ENCODE data around the gene ITIH5. TPM values are rescaled to one million over a fixed set of nuclear protein-coding genes. Genes with fewer than 3 reads are reported as not detected.
A peak's percentile ranks its signal among the peaks of the same experiment; 100 is the strongest.

Gene ITIH5
- total and polyA plus RNA-seq, 2 of the 13 experiments (the other 11 are each of a cell fraction or from before 2014, with no cell fraction given) = 4.7 to 8.9 TPM

DNA sequence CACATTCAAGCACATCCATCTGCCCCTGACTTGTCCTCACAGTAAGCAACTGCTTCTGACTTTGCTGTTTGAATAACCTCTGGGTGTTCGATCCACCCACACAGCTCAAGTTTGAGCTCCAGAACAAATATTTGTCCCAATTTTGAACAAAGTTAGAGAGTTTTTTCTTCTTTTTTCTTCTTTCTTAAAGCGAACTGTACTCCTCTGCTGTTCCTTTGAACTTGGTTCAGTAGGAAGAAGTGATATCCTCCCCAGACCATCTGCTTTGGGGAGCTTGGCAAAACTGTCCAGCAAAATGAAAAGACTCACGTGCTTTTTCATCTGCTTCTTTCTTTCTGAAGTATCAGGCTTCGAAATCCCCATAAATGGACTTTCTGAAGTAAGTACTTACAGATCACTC lies 36.4 kb upstream of the ITIH5 start, which contains the start of gene ITIH2 (continued):
- TF ChIP-seq, protein P1, sequence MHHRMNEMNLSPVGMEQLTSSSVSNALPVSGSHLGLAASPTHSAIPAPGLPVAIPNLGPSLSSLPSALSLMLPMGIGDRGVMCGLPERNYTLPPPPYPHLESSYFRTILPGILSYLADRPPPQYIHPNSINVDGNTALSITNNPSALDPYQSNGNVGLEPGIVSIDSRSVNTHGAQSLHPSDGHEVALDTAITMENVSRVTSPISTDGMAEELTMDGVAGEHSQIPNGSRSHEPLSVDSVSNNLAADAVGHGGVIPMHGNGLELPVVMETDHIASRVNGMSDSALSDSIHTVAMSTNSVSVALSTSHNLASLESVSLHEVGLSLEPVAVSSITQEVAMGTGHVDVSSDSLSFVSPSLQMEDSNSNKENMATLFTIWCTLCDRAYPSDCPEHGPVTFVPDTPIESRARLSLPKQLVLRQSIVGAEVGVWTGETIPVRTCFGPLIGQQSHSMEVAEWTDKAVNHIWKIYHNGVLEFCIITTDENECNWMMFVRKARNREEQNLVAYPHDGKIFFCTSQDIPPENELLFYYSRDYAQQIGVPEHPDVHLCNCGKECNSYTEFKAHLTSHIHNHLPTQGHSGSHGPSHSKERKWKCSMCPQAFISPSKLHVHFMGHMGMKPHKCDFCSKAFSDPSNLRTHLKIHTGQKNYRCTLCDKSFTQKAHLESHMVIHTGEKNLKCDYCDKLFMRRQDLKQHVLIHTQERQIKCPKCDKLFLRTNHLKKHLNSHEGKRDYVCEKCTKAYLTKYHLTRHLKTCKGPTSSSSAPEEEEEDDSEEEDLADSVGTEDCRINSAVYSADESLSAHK (CRISPR knock-in tag; IDR thresholded peaks at IDR 0.05; ENCODE audit: borderline replicate concordance) = no peak
- peak; percentile 91 for TF ChIP-seq NR2F6 (IDR thresholded peaks at IDR 0.05)
- TF ChIP-seq NR2F6 (CRISPR knock-in tag; IDR thresholded peaks at IDR 0.05) = peak; percentile 69
- peak; percentile 51; the same call in 1 of the 2 replicates for TF ChIP-seq SRF (IDR thresholded peaks at IDR 0.05; ENCODE audit: low read depth, low read length)
- no peak for TF ChIP-seq FOXA1 (IDR thresholded peaks at IDR 0.05)
- TF ChIP-seq FOXA1 (CRISPR knock-in tag; IDR thresholded peaks at IDR 0.05) = peak; percentile 53; the same call in 1 of the 2 replicates
- peak; percentile 79 for TF ChIP-seq MED1 (CRISPR knock-in tag; IDR thresholded peaks at IDR 0.05)
- TF ChIP-seq, protein P2, sequence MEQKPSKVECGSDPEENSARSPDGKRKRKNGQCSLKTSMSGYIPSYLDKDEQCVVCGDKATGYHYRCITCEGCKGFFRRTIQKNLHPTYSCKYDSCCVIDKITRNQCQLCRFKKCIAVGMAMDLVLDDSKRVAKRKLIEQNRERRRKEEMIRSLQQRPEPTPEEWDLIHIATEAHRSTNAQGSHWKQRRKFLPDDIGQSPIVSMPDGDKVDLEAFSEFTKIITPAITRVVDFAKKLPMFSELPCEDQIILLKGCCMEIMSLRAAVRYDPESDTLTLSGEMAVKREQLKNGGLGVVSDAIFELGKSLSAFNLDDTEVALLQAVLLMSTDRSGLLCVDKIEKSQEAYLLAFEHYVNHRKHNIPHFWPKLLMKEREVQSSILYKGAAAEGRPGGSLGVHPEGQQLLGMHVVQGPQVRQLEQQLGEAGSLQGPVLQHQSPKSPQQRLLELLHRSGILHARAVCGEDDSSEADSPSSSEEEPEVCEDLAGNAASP (CRISPR knock-in tag; IDR thresholded peaks at IDR 0.05; ENCODE audit: borderline replicate concordance) = peak; percentile 57; the same call in 1 of the 2 replicates
- TF ChIP-seq SRY (CRISPR knock-in tag; IDR thresholded peaks at IDR 0.05) = no peak
- TF ChIP-seq ZNF264 (CRISPR knock-in tag; IDR thresholded peaks at IDR 0.05) = peak; percentile 49; the same call in 1 of the 2 replicates
- TF ChIP-seq GATAD2A (CRISPR knock-in tag; IDR thresholded peaks at IDR 0.05) = peak; percentile 73
- 0 out of 2 replicates have a peak, but pooled peaks have one; percentile 16 for TF ChIP-seq ZNF792 (CRISPR knock-in tag; IDR thresholded peaks at IDR 0.05)
- TF ChIP-seq, protein P3, sequence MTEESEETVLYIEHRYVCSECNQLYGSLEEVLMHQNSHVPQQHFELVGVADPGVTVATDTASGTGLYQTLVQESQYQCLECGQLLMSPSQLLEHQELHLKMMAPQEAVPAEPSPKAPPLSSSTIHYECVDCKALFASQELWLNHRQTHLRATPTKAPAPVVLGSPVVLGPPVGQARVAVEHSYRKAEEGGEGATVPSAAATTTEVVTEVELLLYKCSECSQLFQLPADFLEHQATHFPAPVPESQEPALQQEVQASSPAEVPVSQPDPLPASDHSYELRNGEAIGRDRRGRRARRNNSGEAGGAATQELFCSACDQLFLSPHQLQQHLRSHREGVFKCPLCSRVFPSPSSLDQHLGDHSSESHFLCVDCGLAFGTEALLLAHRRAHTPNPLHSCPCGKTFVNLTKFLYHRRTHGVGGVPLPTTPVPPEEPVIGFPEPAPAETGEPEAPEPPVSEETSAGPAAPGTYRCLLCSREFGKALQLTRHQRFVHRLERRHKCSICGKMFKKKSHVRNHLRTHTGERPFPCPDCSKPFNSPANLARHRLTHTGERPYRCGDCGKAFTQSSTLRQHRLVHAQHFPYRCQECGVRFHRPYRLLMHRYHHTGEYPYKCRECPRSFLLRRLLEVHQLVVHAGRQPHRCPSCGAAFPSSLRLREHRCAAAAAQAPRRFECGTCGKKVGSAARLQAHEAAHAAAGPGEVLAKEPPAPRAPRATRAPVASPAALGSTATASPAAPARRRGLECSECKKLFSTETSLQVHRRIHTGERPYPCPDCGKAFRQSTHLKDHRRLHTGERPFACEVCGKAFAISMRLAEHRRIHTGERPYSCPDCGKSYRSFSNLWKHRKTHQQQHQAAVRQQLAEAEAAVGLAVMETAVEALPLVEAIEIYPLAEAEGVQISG (CRISPR knock-in tag; IDR thresholded peaks at IDR 0.05) = no peak
- TF ChIP-seq, protein P4, sequence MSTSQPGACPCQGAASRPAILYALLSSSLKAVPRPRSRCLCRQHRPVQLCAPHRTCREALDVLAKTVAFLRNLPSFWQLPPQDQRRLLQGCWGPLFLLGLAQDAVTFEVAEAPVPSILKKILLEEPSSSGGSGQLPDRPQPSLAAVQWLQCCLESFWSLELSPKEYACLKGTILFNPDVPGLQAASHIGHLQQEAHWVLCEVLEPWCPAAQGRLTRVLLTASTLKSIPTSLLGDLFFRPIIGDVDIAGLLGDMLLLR (CRISPR knock-in tag; IDR thresholded peaks at IDR 0.05) = no peak
- TF ChIP-seq ZNF589 (CRISPR knock-in tag; conservative IDR thresholded peaks at IDR 0.05) = no peak
- no peak for TF ChIP-seq KAT2B (IDR thresholded peaks at IDR 0.05; ENCODE audit: borderline replicate concordance, low read depth, low read length)
- TF ChIP-seq RBAK (CRISPR knock-in tag; IDR thresholded peaks at IDR 0.05) = no peak
- TF ChIP-seq, protein P5, sequence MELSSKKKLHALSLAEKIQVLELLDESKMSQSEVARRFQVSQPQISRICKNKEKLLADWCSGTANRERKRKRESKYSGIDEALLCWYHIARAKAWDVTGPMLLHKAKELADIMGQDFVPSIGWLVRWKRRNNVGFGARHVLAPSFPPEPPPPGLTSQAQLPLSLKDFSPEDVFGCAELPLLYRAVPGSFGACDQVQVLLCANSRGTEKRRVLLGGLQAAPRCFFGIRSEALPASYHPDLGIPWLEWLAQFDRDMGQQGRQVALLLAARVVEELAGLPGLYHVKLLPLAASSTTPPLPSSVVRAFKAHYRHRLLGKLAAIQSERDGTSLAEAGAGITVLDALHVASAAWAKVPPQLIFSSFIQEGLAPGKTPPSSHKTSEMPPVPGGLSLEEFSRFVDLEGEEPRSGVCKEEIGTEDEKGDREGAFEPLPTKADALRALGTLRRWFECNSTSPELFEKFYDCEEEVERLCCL (CRISPR knock-in tag; IDR thresholded peaks at IDR 0.05; ENCODE audit: borderline replicate concordance) = no peak
- TF ChIP-seq HDAC2 (CRISPR knock-in tag; IDR thresholded peaks at IDR 0.05) = peak; percentile 70
- peak; percentile 58; the same call in 1 of the 2 replicates for TF ChIP-seq ZNF12 (CRISPR knock-in tag; IDR thresholded peaks at IDR 0.05)
- TF ChIP-seq HMG20A (CRISPR knock-in tag; IDR thresholded peaks at IDR 0.05; ENCODE audit: borderline replicate concordance) = peak; percentile 61; the same call in 1 of the 2 replicates
- TF ChIP-seq RBFOX2 (IDR thresholded peaks at IDR 0.05; ENCODE audit: low read depth, low read length) = peak; percentile 14
- TF ChIP-seq FOXJ3 (CRISPR knock-in tag; IDR thresholded peaks at IDR 0.05; ENCODE audit: borderline replicate concordance) = peak; percentile 19; the same call in 1 of the 2 replicates
